GM12878 (cell line): ENCODE data around the gene NUDT5. TPM values are rescaled to one million over a fixed set of nuclear protein-coding genes. Genes with fewer than 3 reads are reported as not detected.

Experiments
- GABPA ChIP-seq: IDR thresholded peaks from 2 replicates; pipeline ENCODE4 v1.6.1; 2014; ENCODE audit warnings: antibody characterized with exemption, low read depth, mild to moderate bottlenecking, inconsistent platforms
- KAT2A ChIP-seq: conservative IDR thresholded peaks from 2 replicates; pipeline ENCODE4 v1.6.1; 2011; ENCODE audit warnings: low read depth, low read length; ENCODE audit not compliant: control insufficient read depth
- KLF5 ChIP-seq: fragments of 450-650 bp; IDR thresholded peaks from 2 replicates; pipeline ENCODE4 v1.6.1; 2014; ENCODE audit warnings: mild to moderate bottlenecking; ENCODE audit not compliant: partially characterized antibody
- MAX ChIP-seq: IDR thresholded peaks from 2 replicates; pipeline ENCODE4 v1.6.1; 2012; ENCODE audit warnings: low read depth, low read length, improper control_type of control experiment
- MEF2B ChIP-seq: fragments of 450-650 bp; IDR thresholded peaks from 2 replicates; pipeline ENCODE4 v1.6.1; 2018; ENCODE audit warnings: mild to moderate bottlenecking, moderate library complexity; ENCODE audit not compliant: partially characterized antibody, poor library complexity, severe bottlenecking
- MYB ChIP-seq: fragments of 150-350 bp; IDR thresholded peaks from 2 replicates; pipeline ENCODE4 v1.6.1; 2014; ENCODE audit warnings: mild to moderate bottlenecking, low read depth, low read length, borderline replicate concordance
- POLR2A ChIP-seq: IDR thresholded peaks from 2 replicates; pipeline ENCODE4 v1.6.1; 2011; ENCODE audit warnings: low read depth, mild to moderate bottlenecking, low read length
- POLR2AphosphoS2 ChIP-seq: IDR thresholded peaks from 2 replicates; pipeline ENCODE4 v1.6.1; 2011; ENCODE audit warnings: low read depth, mild to moderate bottlenecking, low read length, improper control_type of control experiment, moderate library complexity
- POU2F2 ChIP-seq: IDR thresholded peaks from 3 replicates; pipeline ENCODE4 v1.6.1; 2011; ENCODE audit warnings: low read depth, mild to moderate bottlenecking, low read length, borderline replicate concordance
- PRDM15 ChIP-seq: fragments of 450-650 bp; formaldehyde crosslinking; IDR thresholded peaks from 2 replicates; pipeline ENCODE4 v1.4.0; 2020; ENCODE audit warnings: mild to moderate bottlenecking, moderate library complexity
- RELA ChIP-seq: fragments of 450-650 bp; IDR thresholded peaks from 2 replicates; pipeline ENCODE4 v1.8.0; 2014; ENCODE audit warnings: borderline replicate concordance; ENCODE audit not compliant: partially characterized antibody
- RELB ChIP-seq: fragments of 450-650 bp; IDR thresholded peaks from 2 replicates; pipeline ENCODE4 v1.6.1; 2017; ENCODE audit warnings: low read depth, mild to moderate bottlenecking, moderate library complexity
- SMARCA5 ChIP-seq: fragments of 450-650 bp; IDR thresholded peaks from 2 replicates; pipeline ENCODE4 v1.6.1; 2017; ENCODE audit warnings: mild to moderate bottlenecking
- STAT1 ChIP-seq: fragments of 450-650 bp; conservative IDR thresholded peaks from 2 replicates; pipeline ENCODE4 v1.6.1; 2014; ENCODE audit warnings: antibody characterized with exemption, mild to moderate bottlenecking
- TAF1 ChIP-seq: IDR thresholded peaks from 2 replicates; pipeline ENCODE4 v1.6.1; 2011; ENCODE audit warnings: mild to moderate bottlenecking, low read depth, low read length, borderline replicate concordance
- ZNF592 ChIP-seq: fragments of 450-650 bp; IDR thresholded peaks from 2 replicates; pipeline ENCODE4 v1.6.1; 2017; ENCODE audit warnings: mild to moderate bottlenecking, moderate library complexity
- polyA plus RNA-seq, 11 experiments: library from polyadenylated mRNA; depleted of rRNA in 4 of 11; unstranded in 6 of 11; stranded (reverse) in 5 of 11; fragments of >200 nt; fragmentation: Nextera tagmentation in 4 of 11; fragmentation: Illumina TruSeq in 1 of 11; extraction: Ambion mirVana in 4 of 11; extraction: Trizol in 1 of 11; gene quantifications; 1 replicate in 1 of 11; 2 replicates in 10 of 11; pipeline versions ENCODE4 v1.2.1 to v1.2.3, GENCODE V29; 2011 to 2016; ENCODE audit warnings: inconsistent platforms in 2 of 11, missing spikeins in 2 of 11, low read depth in 1 of 11
- total RNA-seq, 4 experiments: library from RNA; depleted of rRNA in 3 of 4; stranded (reverse); fragments of >200 nt in 3 of 4; fragmentation: Illumina TruSeq in 1 of 4; extraction: Trizol in 1 of 4; gene quantifications; 2 replicates each; pipeline versions ENCODE4 v1.2.1 to v1.2.3, GENCODE V29; 2013 to 2021
- TF ChIP-seq, protein P1 (sequence below): fragments of 450-650 bp; conservative IDR thresholded peaks from 2 replicates; pipeline ENCODE4 v1.6.1; 2017; ENCODE audit warnings: mild to moderate bottlenecking, moderate library complexity

NUDT5 gene
- total and polyA plus RNA-seq, 10 of the 15 experiments (the other 5 are each of a cell fraction or from before 2014, with no cell fraction given), result 74.1 to 345 (median 153) TPM

GRCh38 chr10:12195603-12196506 is at the start of gene NUDT5, which contains the start of gene CDC123 (continued):
- TF ChIP-seq RELB, result peak; percentile 99
- peak; percentile 71; the same call in 1 of the 2 replicates for TF ChIP-seq MAX
- TF ChIP-seq MYB, result no peak; the same call in 1 of the 2 replicates
- peak; percentile 98 for TF ChIP-seq GABPA
- TF ChIP-seq ZNF592, result no peak
- TF ChIP-seq SMARCA5, result 0 out of 2 replicates have a peak, but pooled peaks have one; percentile 24
- no peak for TF ChIP-seq RELA
- no peak for TF ChIP-seq KAT2A
- TF ChIP-seq PRDM15, result no peak
- TF ChIP-seq MEF2B, result peak; percentile 93
- TF ChIP-seq, protein P1, sequence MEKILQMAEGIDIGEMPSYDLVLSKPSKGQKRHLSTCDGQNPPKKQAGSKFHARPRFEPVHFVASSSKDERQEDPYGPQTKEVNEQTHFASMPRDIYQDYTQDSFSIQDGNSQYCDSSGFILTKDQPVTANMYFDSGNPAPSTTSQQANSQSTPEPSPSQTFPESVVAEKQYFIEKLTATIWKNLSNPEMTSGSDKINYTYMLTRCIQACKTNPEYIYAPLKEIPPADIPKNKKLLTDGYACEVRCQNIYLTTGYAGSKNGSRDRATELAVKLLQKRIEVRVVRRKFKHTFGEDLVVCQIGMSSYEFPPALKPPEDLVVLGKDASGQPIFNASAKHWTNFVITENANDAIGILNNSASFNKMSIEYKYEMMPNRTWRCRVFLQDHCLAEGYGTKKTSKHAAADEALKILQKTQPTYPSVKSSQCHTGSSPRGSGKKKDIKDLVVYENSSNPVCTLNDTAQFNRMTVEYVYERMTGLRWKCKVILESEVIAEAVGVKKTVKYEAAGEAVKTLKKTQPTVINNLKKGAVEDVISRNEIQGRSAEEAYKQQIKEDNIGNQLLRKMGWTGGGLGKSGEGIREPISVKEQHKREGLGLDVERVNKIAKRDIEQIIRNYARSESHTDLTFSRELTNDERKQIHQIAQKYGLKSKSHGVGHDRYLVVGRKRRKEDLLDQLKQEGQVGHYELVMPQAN, result peak; percentile 91
- TF ChIP-seq POLR2A, result peak; percentile 95
- peak; percentile 55 for TF ChIP-seq KLF5
- TF ChIP-seq STAT1, result no peak
- TF ChIP-seq POLR2AphosphoS2, result no peak
- peak; percentile 79; the same call in 1 of the 2 replicates for TF ChIP-seq TAF1
- peak; percentile 21; the same call in 2 of the 3 replicates for TF ChIP-seq POU2F2
